Stimulated activated memory B cell treated with anti-CD40 and anti-IgM and Interleukin-4, amounts not matched to agents 10 μg/mL and 1 μg/mL and 100 μg/mL, for 72 hours (primary cell): ENCODE measurements around the gene KLC3.

ENCODE experiments used
- ATAC-seq: fragments of 150-1000 bp; cut with Tn5 transposase; 2 replicates; pipeline ENCODE4 v1.10.0; 2021
- H3K27ac Mint-ChIP-seq: one replicate; pipeline ENCODE4 v1.8.0; 2022; ENCODE audit warnings: mild to moderate bottlenecking, mixed read lengths
- H3K27me3 Mint-ChIP-seq: one replicate; pipeline ENCODE4 v1.8.0; 2022; ENCODE audit warnings: mixed read lengths
- H3K36me3 Mint-ChIP-seq: one replicate; pipeline ENCODE4 v1.8.0; 2022; ENCODE audit warnings: mixed read lengths
- H3K4me1 Mint-ChIP-seq: one replicate; pipeline ENCODE4 v1.8.0; 2022; ENCODE audit warnings: mixed read lengths
- H3K4me3 Mint-ChIP-seq: one replicate; pipeline ENCODE4 v1.8.0; 2022; ENCODE audit warnings: mild to moderate bottlenecking, moderate library complexity, mixed read lengths
- H3K9me3 Mint-ChIP-seq: one replicate; pipeline ENCODE4 v1.8.0; 2022; ENCODE audit warnings: mixed read lengths

The KLC3 gene

GRCh38 chr19:45368737-45369340, 28.3 kb downstream of the KLC3 start:
- H3K4me3 Mint-ChIP-seq = no peak overlapping the region
- ATAC-seq = no peak
- H3K27me3 Mint-ChIP-seq = no peaks in the 10 kb centered on the region
- H3K9me3 Mint-ChIP-seq = no peaks in the 10 kb centered on the region
- peaks cover 13% of the 10 kb centered on the region for H3K4me1 Mint-ChIP-seq
- peaks cover 10% of the 10 kb centered on the region for H3K36me3 Mint-ChIP-seq
- H3K27ac Mint-ChIP-seq = no peak overlapping the region

- Mint-ChIP-seq H3K4me3 (peak within 1 kb of the TSS; percentile 82), H3K27ac (peak within 1 kb of the TSS; percentile 73), H3K4me1 (peaks cover 13% of the 10 kb centered on the region), H3K9me3 (no peaks in the 10 kb centered on the region), H3K36me3 (no peaks in the 10 kb centered on the region), H3K27me3 (peaks cover under 1% of the 10 kb centered on the region)
- peak; percentile 99 for ATAC-seq
These were observed 30.1 kb downstream of the KLC3 start, which contains the start of gene ERCC2 for GRCh38 chr19:45370410-45371204. Gene ERCC2 (minus strand): TSS chr19:45370573. CDS start chr19:45370540, 33 bp downstream.

DNA sequence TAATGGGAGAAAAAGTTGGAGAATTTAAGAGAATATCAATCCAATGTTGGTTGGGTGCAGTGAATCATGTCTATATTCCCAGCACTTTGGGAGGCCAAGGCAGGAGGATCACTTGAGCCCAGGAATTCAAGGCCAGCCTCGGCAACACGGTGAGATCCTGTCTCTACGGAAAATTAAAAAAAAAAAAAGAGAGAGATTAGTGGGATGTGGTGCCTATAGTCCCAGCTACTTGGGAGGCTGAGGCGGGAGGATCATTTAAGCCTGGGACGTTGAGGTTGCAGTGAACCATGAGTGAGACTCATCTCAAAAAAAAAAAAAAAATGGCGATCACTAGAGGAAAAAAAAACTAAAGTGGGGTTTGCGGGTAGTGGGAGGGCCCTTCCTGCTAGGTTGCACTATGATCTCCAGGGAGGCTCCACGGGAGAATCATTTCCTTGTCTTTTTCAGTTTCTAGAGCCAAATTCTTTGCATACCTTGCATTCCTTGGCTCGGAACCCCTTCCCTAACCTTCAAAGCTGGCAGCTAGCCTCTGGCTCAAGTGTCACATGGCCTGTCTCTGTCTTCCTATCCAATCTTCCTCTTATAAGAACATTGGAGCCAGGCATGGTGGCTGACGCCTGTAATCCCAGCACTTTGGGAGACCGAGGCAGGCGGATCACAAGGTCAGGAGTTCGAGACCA, 35.6 kb downstream of the KLC3 start:
- Mint-ChIP-seq H3K4me1 (no peaks in the 10 kb centered on the region), H3K9me3 (no peaks in the 10 kb centered on the region), H3K27me3 (peaks cover 9% of the 10 kb centered on the region), H3K27ac (no peak overlapping the region), H3K4me3 (no peak overlapping the region), H3K36me3 (no peaks in the 10 kb centered on the region)
- no peak for ATAC-seq

DNA sequence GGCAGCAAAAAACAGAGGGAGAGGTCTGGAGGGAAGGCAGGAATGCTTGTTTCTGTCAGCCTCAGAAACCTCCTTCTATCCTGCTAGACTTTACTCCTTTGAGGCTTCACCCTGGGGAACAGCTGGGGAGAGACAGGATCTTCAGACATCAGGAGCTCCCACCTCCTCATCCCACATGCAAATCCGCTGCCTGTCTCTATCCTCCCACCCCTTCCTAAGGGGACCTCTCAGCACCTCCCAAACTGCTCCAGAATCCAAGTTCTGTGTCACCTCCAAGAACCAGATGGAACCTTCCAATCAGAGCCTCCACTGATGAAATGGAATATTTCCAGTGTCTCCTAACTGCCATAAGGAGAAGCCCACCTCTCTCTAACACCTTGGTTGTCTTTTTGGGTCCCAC, 39.6 kb downstream of the KLC3 start:
- Mint-ChIP-seq H3K4me3 (no peak overlapping the region), H3K36me3 (no peaks in the 10 kb centered on the region), H3K27me3 (peaks cover 23% of the 10 kb centered on the region), H3K9me3 (no peaks in the 10 kb centered on the region), H3K4me1 (peaks cover 3% of the 10 kb centered on the region), H3K27ac (no peak overlapping the region)
- ATAC-seq = no peak

- Mint-ChIP-seq H3K4me3 (no peak overlapping the region), H3K9me3 (no peaks in the 10 kb centered on the region), H3K27ac (no peak overlapping the region), H3K36me3 (no peaks in the 10 kb centered on the region), H3K4me1 (peaks cover 12% of the 10 kb centered on the region), H3K27me3 (peaks cover 33% of the 10 kb centered on the region)
- ATAC-seq = no peak
These were observed 41.9 kb downstream of the KLC3 start for GRCh38 chr19:45382426-45382825.

DNA sequence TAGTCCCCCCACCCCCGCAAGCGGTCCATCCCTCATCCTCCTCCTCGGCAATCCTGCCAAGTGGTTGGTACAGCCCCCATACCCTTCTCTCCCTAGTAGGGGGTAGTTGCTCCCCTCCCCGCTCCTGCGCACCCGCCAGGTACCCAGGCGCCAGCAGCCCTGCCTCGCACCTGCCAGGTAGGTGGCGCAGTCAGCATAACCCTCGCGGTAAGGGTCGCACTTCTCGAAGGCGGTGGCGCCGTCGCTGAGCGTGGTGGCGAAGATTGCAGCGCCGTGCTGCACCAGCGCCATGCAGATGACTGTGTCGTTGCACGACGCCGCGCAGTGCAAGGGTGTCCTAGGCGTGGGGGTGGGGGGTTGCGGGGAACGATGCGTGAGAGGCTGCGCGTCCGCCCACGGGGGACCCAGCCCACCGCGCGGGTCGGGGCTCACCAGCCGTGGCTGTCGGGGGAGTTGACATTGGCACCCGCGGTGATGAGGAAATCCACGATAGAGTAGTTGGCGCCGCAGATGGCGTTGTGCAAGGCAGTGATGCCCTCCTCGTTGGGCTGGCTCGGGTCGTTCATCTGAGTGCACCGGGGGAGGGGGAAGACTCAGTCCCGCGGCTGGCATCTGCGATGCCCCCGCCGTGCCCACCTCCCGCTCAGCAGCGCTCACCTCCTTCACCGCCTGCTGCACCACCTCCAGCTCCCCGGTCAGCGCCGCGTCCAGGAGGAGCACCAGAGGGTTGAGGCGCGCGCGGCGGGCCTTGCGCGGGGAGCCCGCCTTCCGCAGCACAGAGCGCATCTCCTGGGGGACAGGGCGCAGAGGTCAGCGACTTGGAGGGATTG, 45.1 kb downstream of the KLC3 start:
- Mint-ChIP-seq H3K36me3 (no peaks in the 10 kb centered on the region), H3K4me3 (no peak overlapping the region), H3K27me3 (peaks cover 33% of the 10 kb centered on the region), H3K27ac (no peak overlapping the region), H3K9me3 (no peaks in the 10 kb centered on the region), H3K4me1 (peaks cover 12% of the 10 kb centered on the region)
- no peak for ATAC-seq

DNA sequence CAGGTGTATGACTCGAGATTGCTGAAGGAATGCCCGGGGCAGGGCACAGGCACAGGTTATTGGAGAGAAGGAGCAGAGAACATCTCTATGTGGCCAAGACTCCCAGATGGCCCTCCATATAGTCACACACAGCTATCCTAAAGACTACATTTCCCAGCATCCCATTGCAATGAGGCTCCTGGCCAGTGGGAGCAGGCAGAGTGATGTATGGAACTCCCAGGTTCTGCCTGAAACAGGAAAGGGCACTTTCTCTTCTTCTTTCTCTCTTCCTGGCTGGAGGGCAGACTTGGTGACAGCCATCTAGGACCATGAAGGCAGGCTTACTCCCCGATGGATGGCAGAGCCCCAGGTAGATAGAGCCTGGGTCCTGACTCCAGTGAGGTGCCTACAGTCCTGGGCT, 50.8 kb downstream of the KLC3 start:
- H3K4me1 Mint-ChIP-seq = peaks cover 13% of the 10 kb centered on the region
- H3K27me3 Mint-ChIP-seq = peaks cover 19% of the 10 kb centered on the region
- peak; percentile 63 for ATAC-seq
- no peak overlapping the region for H3K4me3 Mint-ChIP-seq
- H3K9me3 Mint-ChIP-seq = no peaks in the 10 kb centered on the region
- H3K27ac Mint-ChIP-seq = no peak overlapping the region
- no peaks in the 10 kb centered on the region for H3K36me3 Mint-ChIP-seq

GRCh38 chr19:45391871-45392665, 51.5 kb downstream of the KLC3 start:
- no peaks in the 10 kb centered on the region for H3K9me3 Mint-ChIP-seq
- H3K27ac Mint-ChIP-seq = no peak overlapping the region
- H3K36me3 Mint-ChIP-seq = no peaks in the 10 kb centered on the region
- no peak for ATAC-seq
- peaks cover 20% of the 10 kb centered on the region for H3K27me3 Mint-ChIP-seq
- H3K4me1 Mint-ChIP-seq = peaks cover 13% of the 10 kb centered on the region
- no peak overlapping the region for H3K4me3 Mint-ChIP-seq

GRCh38 chr19:45395821-45396617, 55.5 kb downstream of the KLC3 start:
- no peak for ATAC-seq
- no peaks in the 10 kb centered on the region for H3K36me3 Mint-ChIP-seq
- no peaks in the 10 kb centered on the region for H3K9me3 Mint-ChIP-seq
- H3K4me3 Mint-ChIP-seq = no peak overlapping the region
- H3K4me1 Mint-ChIP-seq = peaks cover 27% of the 10 kb centered on the region
- no peak overlapping the region for H3K27ac Mint-ChIP-seq
- peaks cover 38% of the 10 kb centered on the region for H3K27me3 Mint-ChIP-seq

- Mint-ChIP-seq H3K27ac (no peak overlapping the region), H3K4me3 (no peak overlapping the region), H3K27me3 (peaks cover 64% of the 10 kb centered on the region), H3K9me3 (no peaks in the 10 kb centered on the region), H3K36me3 (no peaks in the 10 kb centered on the region), H3K4me1 (peaks cover 42% of the 10 kb centered on the region)
- no peak for ATAC-seq
These were observed 59.6 kb downstream of the KLC3 start for GRCh38 chr19:45400192-45400591.
